Omental fat pad (tissue), 4 donors: ENCODE results near the gene ING3. TPM values are rescaled to one million over a fixed set of nuclear protein-coding genes. Genes with fewer than 3 reads are reported as not detected.

Experiments used
- ATAC-seq: fragments of 150-250 bp; one replicate; pipeline ENCODE4 v1.9.1; 2016; ENCODE audit warnings: mild to moderate bottlenecking, moderate library complexity; ENCODE audit not compliant: low FRiP score
- DNase-seq: peaks from one replicate; pipeline ENCODE4 v3.0.0-alpha.2; 2019; ENCODE audit warnings: low spot score
- total RNA-seq, 4 donors: library from RNA; depleted of rRNA; stranded (reverse); fragments of >200 nt; gene quantifications; one replicate each; pipeline ENCODE4 v1.1.0, GENCODE V29; 2016
- TF ChIP-seq, protein P1 (sequence below), 3 donors: fragments of 450-650 bp; IDR thresholded peaks; one replicate each; pipeline ENCODE4 v1.5.1; 2016 to 2017; ENCODE audit warnings: antibody characterized with exemption in 3 of 3, mild to moderate bottlenecking in 3 of 3, moderate library complexity in 2 of 3

The ING3 gene
- total RNA-seq, 4 donors from 2014 or later: 15.5 to 25.1 (median 17.1) TPM

DNA sequence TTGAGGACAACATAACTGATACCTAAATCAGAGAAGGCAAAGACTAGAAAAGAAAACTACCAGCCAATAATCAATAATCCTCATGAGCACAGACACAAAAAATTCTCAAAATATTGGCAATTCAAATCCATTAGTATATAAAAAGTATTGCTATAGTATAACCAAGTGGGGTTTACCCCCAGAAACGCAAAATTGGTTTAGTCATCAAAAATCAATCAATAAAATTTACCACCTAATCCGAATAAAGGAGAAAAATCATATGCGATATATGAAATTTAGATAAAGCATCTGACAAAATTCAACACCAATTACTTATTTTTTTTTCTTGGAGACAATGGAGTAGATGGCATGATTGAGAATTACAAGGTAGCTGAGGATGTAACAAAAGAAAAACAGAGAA, 11.2 kb upstream of the ING3 start:
- TF ChIP-seq, protein P1, sequence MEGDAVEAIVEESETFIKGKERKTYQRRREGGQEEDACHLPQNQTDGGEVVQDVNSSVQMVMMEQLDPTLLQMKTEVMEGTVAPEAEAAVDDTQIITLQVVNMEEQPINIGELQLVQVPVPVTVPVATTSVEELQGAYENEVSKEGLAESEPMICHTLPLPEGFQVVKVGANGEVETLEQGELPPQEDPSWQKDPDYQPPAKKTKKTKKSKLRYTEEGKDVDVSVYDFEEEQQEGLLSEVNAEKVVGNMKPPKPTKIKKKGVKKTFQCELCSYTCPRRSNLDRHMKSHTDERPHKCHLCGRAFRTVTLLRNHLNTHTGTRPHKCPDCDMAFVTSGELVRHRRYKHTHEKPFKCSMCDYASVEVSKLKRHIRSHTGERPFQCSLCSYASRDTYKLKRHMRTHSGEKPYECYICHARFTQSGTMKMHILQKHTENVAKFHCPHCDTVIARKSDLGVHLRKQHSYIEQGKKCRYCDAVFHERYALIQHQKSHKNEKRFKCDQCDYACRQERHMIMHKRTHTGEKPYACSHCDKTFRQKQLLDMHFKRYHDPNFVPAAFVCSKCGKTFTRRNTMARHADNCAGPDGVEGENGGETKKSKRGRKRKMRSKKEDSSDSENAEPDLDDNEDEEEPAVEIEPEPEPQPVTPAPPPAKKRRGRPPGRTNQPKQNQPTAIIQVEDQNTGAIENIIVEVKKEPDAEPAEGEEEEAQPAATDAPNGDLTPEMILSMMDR (IDR thresholded peaks at IDR 0.05): no peak
- DNase-seq: no peak
- ATAC-seq: no peak

DNA sequence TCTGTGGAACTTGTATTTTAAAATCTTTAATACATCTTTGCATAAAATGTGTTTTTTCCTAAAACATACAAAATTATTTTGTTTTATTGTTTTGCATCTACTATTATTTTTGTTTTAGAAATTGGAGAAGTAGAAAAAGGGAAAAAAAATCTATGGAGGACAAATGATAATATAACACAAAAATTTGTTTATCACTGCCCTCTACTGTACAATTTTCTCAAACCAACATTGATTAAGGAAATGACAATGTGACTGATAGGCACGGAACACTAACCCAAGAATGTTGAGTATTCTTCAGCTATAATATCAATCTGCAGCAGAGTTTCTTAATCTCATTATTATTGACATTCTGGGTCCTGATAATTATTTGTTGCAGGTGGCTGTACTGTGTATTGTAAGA, 9.5 kb upstream of the ING3 start:
- DNase-seq (no peak), ATAC-seq (no peak)
- TF ChIP-seq, protein P1 (IDR thresholded peaks at IDR 0.05): no peak

DNA sequence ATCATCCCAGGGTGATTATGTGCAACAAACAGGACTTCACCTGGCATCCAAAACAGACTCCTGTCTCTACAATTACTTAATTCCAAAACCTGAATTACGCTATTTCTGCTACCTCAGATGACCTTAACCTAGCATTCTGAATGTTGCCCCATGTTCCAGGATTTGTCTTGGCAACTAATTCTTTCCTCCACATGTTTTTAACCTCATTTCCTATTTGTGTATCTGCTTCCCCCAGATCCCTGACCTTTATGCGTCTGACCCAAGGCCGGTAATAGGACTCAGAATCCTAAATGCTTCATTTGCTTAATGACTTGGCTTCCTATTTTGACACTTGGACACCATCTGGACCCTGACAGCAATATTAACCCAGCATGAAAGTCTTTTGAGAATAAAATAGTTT, 8.7 kb upstream of the ING3 start:
- TF ChIP-seq, protein P1 (IDR thresholded peaks at IDR 0.05): no peak
- ATAC-seq (no peak), DNase-seq (no peak)

- DNase-seq (no peak), ATAC-seq (no peak)
- TF ChIP-seq, protein P1 (IDR thresholded peaks at IDR 0.05): no peak
Measured at GRCh38 chr7:120942861-120943260, 7.7 kb upstream of the ING3 start.

DNA sequence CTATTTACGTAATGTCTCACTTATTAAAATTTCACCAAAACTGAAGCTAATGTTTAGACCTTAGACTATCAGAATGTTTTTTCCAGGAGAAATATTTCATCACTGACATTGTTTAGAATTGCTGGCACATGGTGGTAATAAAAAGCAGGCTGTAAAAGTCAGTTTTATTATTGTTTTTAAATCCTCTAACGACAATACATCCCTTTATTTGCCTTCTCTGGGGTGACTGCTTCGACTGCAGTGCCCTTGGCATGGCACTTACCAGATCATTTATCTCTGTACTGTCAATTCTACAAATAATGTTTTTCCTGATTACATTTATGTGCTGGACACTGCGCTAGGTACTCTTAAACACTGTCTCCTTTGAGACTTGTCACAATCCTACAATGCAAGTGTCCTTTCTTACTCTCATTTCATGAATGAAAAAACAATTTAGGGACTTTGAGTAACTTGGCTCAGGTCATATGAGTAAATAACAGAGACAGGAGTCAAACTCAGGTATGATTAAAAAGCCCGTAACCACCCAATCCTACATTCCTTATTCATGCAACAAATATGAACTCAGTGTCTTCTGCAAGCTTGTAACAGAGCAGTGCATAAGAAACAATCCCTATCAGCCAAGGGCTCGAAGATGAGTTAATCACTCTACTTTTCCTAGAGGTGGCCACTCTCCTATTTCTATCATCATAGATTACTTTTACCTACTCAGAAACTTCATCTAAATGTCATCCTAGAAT, 5.6 kb upstream of the ING3 start:
- TF ChIP-seq, protein P1 (IDR thresholded peaks at IDR 0.05): no peak
- no peak for ATAC-seq
- no peak for DNase-seq

DNA sequence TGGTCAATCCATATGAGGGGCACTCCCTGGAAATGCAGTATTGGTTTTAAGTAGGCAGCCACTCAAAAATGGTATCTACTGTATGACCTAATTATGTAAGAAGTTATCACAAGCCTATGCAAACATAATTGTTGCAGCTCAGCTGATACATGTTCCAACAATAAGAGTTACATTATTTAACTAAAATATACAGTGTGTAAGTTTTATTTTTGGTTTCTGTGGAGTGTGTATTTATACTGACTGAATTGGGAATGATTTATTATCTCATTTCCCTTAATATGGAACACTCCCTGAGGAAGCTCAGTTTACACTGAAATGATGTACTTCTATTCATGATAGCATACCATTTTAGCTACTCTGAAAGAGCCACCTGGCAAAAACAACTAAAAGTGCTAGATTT, 2.6 kb upstream of the ING3 start:
- TF ChIP-seq, protein P1 (IDR thresholded peaks at IDR 0.05): no peak
- no peak for DNase-seq
- no peak for ATAC-seq

- DNase-seq: no peak
- TF ChIP-seq, protein P1 (IDR thresholded peaks at IDR 0.05): no peak
- no peak for ATAC-seq
Measured at GRCh38 chr7:120949393-120949911, 1.1 kb upstream of the ING3 start.
